Esophagus muscularis mucosa (tissue), 3 donors: ENCODE data around the gene BRD2.

Source experiments
- POLR2A ChIP-seq: fragments of 450-650 bp; IDR thresholded peaks from one replicate; pipeline ENCODE4 v1.6.1; 2017; ENCODE audit warnings: antibody characterized with exemption, moderate library complexity, mild to moderate bottlenecking, low read depth
- TF ChIP-seq, protein P1 (sequence below), 3 experiments: fragments of 200-600 bp in 2 of 3; fragments of 450-650 bp in 1 of 3; sonication (generic) in 2 of 3; IDR thresholded peaks; one replicate each; pipeline ENCODE4 v1.5.1; 2017 to 2019; ENCODE audit warnings: antibody characterized with exemption in 3 of 3, mild to moderate bottlenecking in 2 of 3, moderate library complexity in 1 of 3

GRCh38 chr6:32947552-32948465 lies 20.6 kb upstream of the BRD2 start:
- TF ChIP-seq, protein P1, sequence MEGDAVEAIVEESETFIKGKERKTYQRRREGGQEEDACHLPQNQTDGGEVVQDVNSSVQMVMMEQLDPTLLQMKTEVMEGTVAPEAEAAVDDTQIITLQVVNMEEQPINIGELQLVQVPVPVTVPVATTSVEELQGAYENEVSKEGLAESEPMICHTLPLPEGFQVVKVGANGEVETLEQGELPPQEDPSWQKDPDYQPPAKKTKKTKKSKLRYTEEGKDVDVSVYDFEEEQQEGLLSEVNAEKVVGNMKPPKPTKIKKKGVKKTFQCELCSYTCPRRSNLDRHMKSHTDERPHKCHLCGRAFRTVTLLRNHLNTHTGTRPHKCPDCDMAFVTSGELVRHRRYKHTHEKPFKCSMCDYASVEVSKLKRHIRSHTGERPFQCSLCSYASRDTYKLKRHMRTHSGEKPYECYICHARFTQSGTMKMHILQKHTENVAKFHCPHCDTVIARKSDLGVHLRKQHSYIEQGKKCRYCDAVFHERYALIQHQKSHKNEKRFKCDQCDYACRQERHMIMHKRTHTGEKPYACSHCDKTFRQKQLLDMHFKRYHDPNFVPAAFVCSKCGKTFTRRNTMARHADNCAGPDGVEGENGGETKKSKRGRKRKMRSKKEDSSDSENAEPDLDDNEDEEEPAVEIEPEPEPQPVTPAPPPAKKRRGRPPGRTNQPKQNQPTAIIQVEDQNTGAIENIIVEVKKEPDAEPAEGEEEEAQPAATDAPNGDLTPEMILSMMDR (IDR thresholded peaks at IDR 0.05), result peak in 2 of 3 experiments; percentile 24 to 38
- TF ChIP-seq POLR2A, result no peak
